NB4 (cell line): Measurements from ENCODE around the gene SEPTIN11.

Experiments used
- MYC ChIP-seq: IDR thresholded peaks from 2 replicates; pipeline ENCODE4 v1.6.1; 2011; ENCODE audit warnings: low read depth, low read length
- POLR2A ChIP-seq: IDR thresholded peaks from 2 replicates; pipeline ENCODE4 v1.6.1; 2011; ENCODE audit warnings: mild to moderate bottlenecking; ENCODE audit not compliant: insufficient read length; ENCODE audit errors: extremely low read depth
- TF ChIP-seq, protein P1 (sequence below): IDR thresholded peaks from one replicate; pipeline ENCODE4 v1.5.1; 2012; ENCODE audit warnings: low read depth, low read length
- TF ChIP-seq, protein P2 (sequence below): IDR thresholded peaks from 2 replicates; pipeline ENCODE4 v1.6.1; 2011; ENCODE audit warnings: low read depth, low read length

DNA sequence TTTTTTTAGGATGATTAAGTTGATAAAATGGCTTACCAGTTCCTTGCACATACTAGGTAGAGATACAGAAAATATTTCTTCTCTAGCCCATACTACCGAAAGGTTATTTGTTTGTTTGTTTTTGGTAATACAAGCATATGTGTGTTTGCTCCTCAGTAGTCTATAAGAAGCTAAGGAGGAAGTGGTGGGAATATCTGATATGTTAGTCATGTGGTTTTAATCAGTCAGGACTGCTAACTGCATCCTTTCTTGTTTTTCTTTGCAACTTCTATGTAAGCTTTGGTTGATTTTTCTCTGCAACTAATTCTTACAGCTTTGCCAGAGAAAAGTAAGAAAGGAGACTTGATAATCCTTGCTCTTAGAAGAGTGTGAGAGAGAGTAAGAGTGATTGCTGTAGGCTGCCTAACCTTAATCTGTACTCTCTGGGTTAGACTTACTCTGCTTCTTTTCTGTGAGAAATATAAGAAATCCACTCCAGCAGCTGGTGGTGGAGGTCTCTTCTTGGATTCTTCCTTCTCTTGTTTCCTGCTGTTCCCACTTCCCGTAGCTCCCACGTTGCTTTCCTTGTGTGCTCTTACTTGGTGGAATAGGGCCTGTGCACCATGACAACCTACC, 28.3 kb downstream of the SEPTIN11 start:
- TF ChIP-seq, protein P1, sequence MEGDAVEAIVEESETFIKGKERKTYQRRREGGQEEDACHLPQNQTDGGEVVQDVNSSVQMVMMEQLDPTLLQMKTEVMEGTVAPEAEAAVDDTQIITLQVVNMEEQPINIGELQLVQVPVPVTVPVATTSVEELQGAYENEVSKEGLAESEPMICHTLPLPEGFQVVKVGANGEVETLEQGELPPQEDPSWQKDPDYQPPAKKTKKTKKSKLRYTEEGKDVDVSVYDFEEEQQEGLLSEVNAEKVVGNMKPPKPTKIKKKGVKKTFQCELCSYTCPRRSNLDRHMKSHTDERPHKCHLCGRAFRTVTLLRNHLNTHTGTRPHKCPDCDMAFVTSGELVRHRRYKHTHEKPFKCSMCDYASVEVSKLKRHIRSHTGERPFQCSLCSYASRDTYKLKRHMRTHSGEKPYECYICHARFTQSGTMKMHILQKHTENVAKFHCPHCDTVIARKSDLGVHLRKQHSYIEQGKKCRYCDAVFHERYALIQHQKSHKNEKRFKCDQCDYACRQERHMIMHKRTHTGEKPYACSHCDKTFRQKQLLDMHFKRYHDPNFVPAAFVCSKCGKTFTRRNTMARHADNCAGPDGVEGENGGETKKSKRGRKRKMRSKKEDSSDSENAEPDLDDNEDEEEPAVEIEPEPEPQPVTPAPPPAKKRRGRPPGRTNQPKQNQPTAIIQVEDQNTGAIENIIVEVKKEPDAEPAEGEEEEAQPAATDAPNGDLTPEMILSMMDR: no peak
- TF ChIP-seq, protein P2, sequence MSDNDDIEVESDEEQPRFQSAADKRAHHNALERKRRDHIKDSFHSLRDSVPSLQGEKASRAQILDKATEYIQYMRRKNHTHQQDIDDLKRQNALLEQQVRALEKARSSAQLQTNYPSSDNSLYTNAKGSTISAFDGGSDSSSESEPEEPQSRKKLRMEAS: no peak
- no peak for TF ChIP-seq POLR2A
- no peak for TF ChIP-seq MYC
